HepG2 (cell line): ENCODE measurements around the gene LENEP. TPM values are rescaled to one million over a fixed set of nuclear protein-coding genes. Genes with fewer than 3 reads are reported as not detected.

Source experiments
- ATAC-seq: fragments of 200-7000 bp; cut with Tn5 transposase; 3 replicates; pipeline ENCODE4 v1.9.1; 2020; ENCODE audit warnings: mild to moderate bottlenecking, moderate library complexity
- BruUV-seq: library from RNA; stranded (reverse); fragments of 400-500 nt; replicated peaks from 2 replicates; lab custom pipeline; 2021; lab: Mats Ljungman, UMichigan
- CTCF ChIA-PET: fragments of 300-600 bp; formaldehyde crosslinking; extraction: SDS; loops from one replicate; lab custom pipeline; 2021; ENCODE audit warnings: low total read pairs, inconsistent platforms, low intra/inter-chr PET ratio; lab: Yijun Ruan, JAX
- POLR2A ChIA-PET: fragments of 350-600 bp; sonication (Branson Sonifier 250); formaldehyde crosslinking; loops from one replicate; lab custom pipeline; 2020; ENCODE audit warnings: antibody characterized with exemption, inconsistent platforms; lab: Yijun Ruan, JAX
- DNase-seq: peaks from one replicate; pipeline ENCODE4 v3.0.0-alpha.2; 2015; ENCODE audit warnings: low spot score
- FAIRE-seq: peaks from 3 replicates; lab custom pipeline; 2011; peaks lifted over from hg19 to GRCh38; lab: Jason Lieb, UNC
- H2AFZ ChIP-seq: one replicate; pipeline ENCODE4 v1.6.1; 2011; ENCODE audit warnings: low read length, inconsistent platforms
- H3K27ac ChIP-seq: fragments of 300-600 bp; 3 replicates; pipeline ENCODE4 v1.8.0; 2011; ENCODE audit warnings: mixed run types, mild to moderate bottlenecking, mixed read lengths, low read length, inconsistent platforms; ENCODE audit not compliant: insufficient read depth; ENCODE audit errors: extremely low read length
- H3K27me3 ChIP-seq, 2 experiments: fragments of 200-600 bp in 1 of 2; 2 replicates in 1 of 2; 3 replicates in 1 of 2; pipeline versions ENCODE4 v1.6.0 to v1.8.0; 2011; ENCODE audit warnings: low read length in 2 of 2, mild to moderate bottlenecking in 2 of 2, moderate library complexity in 2 of 2, inconsistent platforms in 1 of 2; ENCODE audit not compliant: insufficient read depth in 2 of 2, control insufficient read depth in 1 of 2
- H3K36me3 ChIP-seq, 2 experiments: fragments of 200-600 bp in 1 of 2; replicated peaks in 1 of 2; 2 replicates in 1 of 2; 3 replicates in 1 of 2; pipeline versions ENCODE4 v1.5.1 to v1.8.0; 2011; ENCODE audit warnings: low read length in 2 of 2, inconsistent platforms in 1 of 2; ENCODE audit not compliant: insufficient read depth in 2 of 2, control insufficient read depth in 1 of 2
- H3K4me1 ChIP-seq: 2 replicates; pipeline ENCODE4 v1.5.1; 2012; ENCODE audit warnings: low read length, inconsistent platforms; ENCODE audit not compliant: insufficient read depth
- H3K4me2 ChIP-seq: 2 replicates; pipeline ENCODE4 v1.6.0; 2011; ENCODE audit warnings: low read depth, low read length, inconsistent platforms
- H3K4me3 ChIP-seq, 3 experiments: fragments of 200-600 bp in 1 of 3; sonication (generic), shearing (Covaris generic) in 1 of 3; replicated peaks in 1 of 3; 2 replicates each; pipeline ENCODE4 v1.5.1; 2011 to 2016; ENCODE audit warnings: low read length in 3 of 3, inconsistent platforms in 2 of 3, low read depth in 2 of 3, mild to moderate bottlenecking in 2 of 3, control low read depth in 1 of 3, mixed read lengths in 1 of 3; ENCODE audit not compliant: insufficient read depth in 1 of 3
- H3K79me2 ChIP-seq: one replicate; pipeline ENCODE4 v1.6.1; 2011; ENCODE audit warnings: low read length, inconsistent platforms; ENCODE audit not compliant: insufficient read depth
- H3K9ac ChIP-seq: 2 replicates; pipeline ENCODE4 v1.6.0; 2011; ENCODE audit warnings: mild to moderate bottlenecking, low read depth, low read length, inconsistent platforms; ENCODE audit not compliant: insufficient read depth
- H3K9me3 ChIP-seq: 2 replicates; pipeline ENCODE4 v1.5.1; 2012; ENCODE audit warnings: mild to moderate bottlenecking, low read length
- H4K20me1 ChIP-seq: 2 replicates; pipeline ENCODE4 v1.6.0; 2011; ENCODE audit warnings: inconsistent platforms, mild to moderate bottlenecking, low read length, moderate library complexity; ENCODE audit not compliant: insufficient read depth
- AFF4 ChIP-seq: sonication (generic); formaldehyde crosslinking; IDR thresholded peaks from 2 replicates; pipeline ENCODE4 v1.4.0; 2020; ENCODE audit warnings: missing genetic modification reagents
- ATF2 ChIP-seq: sonication (generic); formaldehyde crosslinking; IDR thresholded peaks from 2 replicates; pipeline ENCODE4 v1.4.0; 2020; ENCODE audit warnings: missing genetic modification reagents
- NPAS2 ChIP-seq: sonication (generic); formaldehyde crosslinking; IDR thresholded peaks from 2 replicates; pipeline ENCODE4 v1.8.0; 2022; ENCODE audit warnings: mild to moderate bottlenecking, missing genetic modification reagents, borderline replicate concordance
- ZBTB10 ChIP-seq: sonication (generic); formaldehyde crosslinking; IDR thresholded peaks from 2 replicates; pipeline ENCODE4 v1.4.0; 2020; ENCODE audit warnings: missing genetic modification reagents, borderline replicate concordance
- WGBS: methylation state at CpG from one replicate; pipeline ENCODE4 v1.1.6; 2017; ENCODE audit warnings: low lambda C conversion rate; 5-methylcytosine and 5-hydroxymethylcytosine counted together
- in situ Hi-C: cut with HindIII; loops from 2 replicates; pipeline ENCODE4 v1.10.0; 2017; ENCODE audit warnings: low pct_unique_long_range_greater_than_20kb; ENCODE audit not compliant: extremely low pct_ligation_motif_present
- intact Hi-C: fragments of 100-400 bp; cut with micrococcal nuclease; formaldehyde crosslinking; loops from one replicate; pipeline ENCODE4 v1.10.0; 2022; ENCODE audit not compliant: unreplicated experiment
- polyA plus RNA-seq, 8 experiments: library from polyadenylated mRNA; depleted of rRNA in 3 of 8; stranded (reverse) in 7 of 8; unstranded in 1 of 8; fragments of >200 nt; fragmentation: Illumina TruSeq in 4 of 8; extraction: Trizol in 4 of 8; gene quantifications; 2 replicates each; pipeline versions ENCODE4 v1.2.1 to v1.2.3, GENCODE V29; 2011 to 2016; ENCODE audit warnings: low read depth in 4 of 8, missing spikeins in 1 of 8, mixed read lengths in 1 of 8; ENCODE audit not compliant: insufficient read depth in 1 of 8
- total RNA-seq, 5 experiments: library from RNA; depleted of rRNA; stranded (reverse); fragments of >200 nt; fragmentation: Illumina TruSeq; extraction: Trizol; gene quantifications; 2 replicates each; pipeline ENCODE4 v1.2.3, GENCODE V29; 2016; ENCODE audit warnings: low read depth in 1 of 5

Gene LENEP
- total and polyA plus RNA-seq, 2 of the 13 experiments (the other 11 are each of a cell fraction or from before 2014, with no cell fraction given): 0.29 TPM; not detected in 1

GRCh38 chr1:155024315-155024714 is 30.9 kb downstream of the LENEP start:
- Histone ChIP-seq H3K36me3 (no peaks in the 10 kb centered on the region), H3K27ac (no peak overlapping the region), H4K20me1 (no peaks in the 10 kb centered on the region), H3K4me1 (peaks cover 64% of the 10 kb centered on the region), H2AFZ (no peak overlapping the region), H3K4me2 (no peak overlapping the region), H3K9me3 (no peaks in the 10 kb centered on the region), H3K9ac (no peak overlapping the region), H3K79me2 (no peaks in the 10 kb centered on the region), H3K4me3 (no peak overlapping the region), H3K27me3 (peaks cover 0 to 6% of the 10 kb centered on the region in 2 experiments; a peak in 2 of 5 replicates)
- DNase-seq: no peak
- ChIA-PET CTCF (no interaction called here), POLR2A (interaction anchor here (1.3 to 1.6 kb wide), 2 partner anchors 20 to 80 kb away, joined by 3 to 4 read pairs; no protein-coding TSS in a partner anchor)
- WGBS: 79% methylated on average over 9 of the region's 9 CpGs
- ATAC-seq: no peak
- intact Hi-C loops: no loop called here
- no TSS peak for BruUV-seq
- TF ChIP-seq ZBTB10 (CRISPR knock-in tag): no peak
- no peak for TF ChIP-seq NPAS2
- no peak for TF ChIP-seq AFF4
- TF ChIP-seq ATF2 (CRISPR knock-in tag): no peak
- no peak for FAIRE-seq
- in situ Hi-C loops: no loop called here
